Fibroblast of pulmonary artery (primary cell): ENCODE data around the gene CPXM2.

Experiments used
- DNase-seq: peaks from one replicate; pipeline ENCODE4 v3.0.0-alpha.2; 2010; ENCODE audit warnings: low read depth
- H3K4me3 ChIP-seq: replicated peaks from 2 replicates; pipeline ENCODE4 v1.5.1; 2011; ENCODE audit warnings: low read depth, mild to moderate bottlenecking, control low read depth, low read length, moderate library complexity
- TF ChIP-seq, protein P1 (sequence below): IDR thresholded peaks from 2 replicates; pipeline ENCODE4 v1.5.1; 2011; ENCODE audit warnings: mild to moderate bottlenecking, control low read depth, low read length, inconsistent platforms; ENCODE audit errors: missing control alignments

Gene CPXM2

DNA sequence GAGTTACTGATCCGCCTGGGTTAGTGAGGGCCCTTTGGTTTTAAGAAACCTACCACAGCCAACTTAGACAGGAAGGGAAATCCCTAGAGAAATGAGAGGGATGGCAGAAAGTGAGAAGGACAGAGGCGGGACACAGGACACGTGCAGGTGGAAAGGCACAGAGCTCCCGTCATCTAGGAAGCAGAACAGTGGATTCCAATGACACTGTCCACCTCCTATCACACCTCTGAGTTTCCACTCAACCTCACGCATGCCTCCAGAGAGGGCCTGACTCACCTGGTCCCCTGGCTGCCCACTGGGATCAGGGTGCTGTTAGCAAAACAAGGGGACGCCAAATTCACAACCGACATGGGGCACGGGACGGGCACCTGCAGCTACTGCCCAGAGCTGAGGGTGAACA is 26.3 kb downstream of the CPXM2 start:
- H3K4me3 ChIP-seq = no peak overlapping the region
- TF ChIP-seq, protein P1, sequence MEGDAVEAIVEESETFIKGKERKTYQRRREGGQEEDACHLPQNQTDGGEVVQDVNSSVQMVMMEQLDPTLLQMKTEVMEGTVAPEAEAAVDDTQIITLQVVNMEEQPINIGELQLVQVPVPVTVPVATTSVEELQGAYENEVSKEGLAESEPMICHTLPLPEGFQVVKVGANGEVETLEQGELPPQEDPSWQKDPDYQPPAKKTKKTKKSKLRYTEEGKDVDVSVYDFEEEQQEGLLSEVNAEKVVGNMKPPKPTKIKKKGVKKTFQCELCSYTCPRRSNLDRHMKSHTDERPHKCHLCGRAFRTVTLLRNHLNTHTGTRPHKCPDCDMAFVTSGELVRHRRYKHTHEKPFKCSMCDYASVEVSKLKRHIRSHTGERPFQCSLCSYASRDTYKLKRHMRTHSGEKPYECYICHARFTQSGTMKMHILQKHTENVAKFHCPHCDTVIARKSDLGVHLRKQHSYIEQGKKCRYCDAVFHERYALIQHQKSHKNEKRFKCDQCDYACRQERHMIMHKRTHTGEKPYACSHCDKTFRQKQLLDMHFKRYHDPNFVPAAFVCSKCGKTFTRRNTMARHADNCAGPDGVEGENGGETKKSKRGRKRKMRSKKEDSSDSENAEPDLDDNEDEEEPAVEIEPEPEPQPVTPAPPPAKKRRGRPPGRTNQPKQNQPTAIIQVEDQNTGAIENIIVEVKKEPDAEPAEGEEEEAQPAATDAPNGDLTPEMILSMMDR = no peak
- no peak for DNase-seq

DNA sequence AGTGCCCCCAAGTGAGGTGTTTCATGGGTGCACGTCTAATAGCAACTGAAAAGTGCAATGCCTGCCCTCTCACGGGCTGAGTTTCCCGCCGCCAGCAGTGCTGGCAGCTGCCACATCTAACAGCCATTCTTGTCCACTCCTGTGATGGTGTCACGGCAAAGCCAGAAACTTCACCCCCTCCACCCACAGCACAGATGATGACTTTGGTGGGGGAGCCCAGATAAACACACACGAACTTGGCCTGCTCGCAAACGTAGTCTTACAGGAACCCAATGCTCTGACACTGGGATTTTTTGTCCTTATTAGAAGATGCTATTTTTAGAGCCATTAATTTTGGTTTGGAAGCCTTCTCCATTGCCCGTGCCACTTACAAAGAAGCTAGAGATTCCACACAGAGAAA is 26.7 kb downstream of the CPXM2 start:
- no peak for DNase-seq
- TF ChIP-seq, protein P1 = no peak
- H3K4me3 ChIP-seq = no peak overlapping the region

DNA sequence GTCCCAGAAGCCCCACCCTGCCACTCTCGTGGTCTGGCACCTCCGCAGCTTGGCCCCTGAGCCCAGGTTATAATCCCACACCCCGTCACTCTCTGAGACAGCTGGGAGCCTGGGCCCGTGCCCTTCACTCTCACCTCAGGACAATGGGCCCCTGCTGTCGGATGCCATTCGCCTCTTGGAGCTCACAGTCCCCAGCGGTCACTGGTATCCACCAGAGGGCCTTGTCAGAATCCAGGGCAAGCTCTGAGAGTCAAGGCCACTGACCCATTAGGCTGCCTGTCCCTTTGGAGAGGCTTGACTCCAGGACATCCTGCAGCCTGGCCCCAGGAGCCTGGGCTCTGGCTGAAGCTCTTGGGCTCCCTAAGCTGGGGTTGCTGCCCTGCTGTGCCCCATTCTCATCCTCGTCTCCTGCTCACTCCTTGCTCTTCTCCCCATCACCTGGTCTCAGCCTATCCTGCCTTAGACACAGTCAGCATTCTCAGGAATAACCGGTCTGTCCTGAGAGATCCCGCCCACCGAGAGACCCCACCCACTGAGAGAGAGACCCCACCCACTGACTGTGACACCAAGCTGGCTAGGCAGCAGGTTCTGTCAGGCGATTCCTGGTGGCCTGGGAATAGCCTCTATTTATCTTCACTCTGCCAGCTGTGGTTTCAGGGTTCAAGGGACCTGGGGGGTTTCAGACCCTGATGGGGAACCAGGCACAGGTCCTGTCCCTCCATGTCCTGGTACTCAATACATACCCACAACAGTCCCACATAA is 27.7 kb downstream of the CPXM2 start:
- TF ChIP-seq, protein P1 = no peak
- H3K4me3 ChIP-seq = no peak overlapping the region
- DNase-seq = no peak

DNA sequence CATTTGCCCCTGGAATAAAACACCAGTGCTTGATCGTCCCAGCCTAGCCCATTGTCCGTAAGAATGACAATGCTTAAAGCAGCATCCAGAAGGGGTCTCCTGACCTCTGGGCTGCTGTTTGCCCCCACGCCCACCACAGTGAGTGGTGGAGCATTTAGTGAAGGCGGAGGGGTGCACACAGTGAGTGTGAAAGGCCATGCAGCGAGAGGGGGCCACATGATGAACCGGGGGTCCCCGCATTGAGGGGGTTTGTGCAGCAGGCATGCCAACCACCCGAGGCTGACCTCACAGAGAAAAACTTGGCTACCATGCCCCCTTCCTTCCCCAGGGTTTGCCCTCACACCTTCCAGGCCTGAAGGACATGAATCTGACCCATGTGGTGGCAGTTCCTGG is 28.4 kb downstream of the CPXM2 start:
- TF ChIP-seq, protein P1 = no peak
- H3K4me3 ChIP-seq = no peak overlapping the region
- no peak for DNase-seq

DNA sequence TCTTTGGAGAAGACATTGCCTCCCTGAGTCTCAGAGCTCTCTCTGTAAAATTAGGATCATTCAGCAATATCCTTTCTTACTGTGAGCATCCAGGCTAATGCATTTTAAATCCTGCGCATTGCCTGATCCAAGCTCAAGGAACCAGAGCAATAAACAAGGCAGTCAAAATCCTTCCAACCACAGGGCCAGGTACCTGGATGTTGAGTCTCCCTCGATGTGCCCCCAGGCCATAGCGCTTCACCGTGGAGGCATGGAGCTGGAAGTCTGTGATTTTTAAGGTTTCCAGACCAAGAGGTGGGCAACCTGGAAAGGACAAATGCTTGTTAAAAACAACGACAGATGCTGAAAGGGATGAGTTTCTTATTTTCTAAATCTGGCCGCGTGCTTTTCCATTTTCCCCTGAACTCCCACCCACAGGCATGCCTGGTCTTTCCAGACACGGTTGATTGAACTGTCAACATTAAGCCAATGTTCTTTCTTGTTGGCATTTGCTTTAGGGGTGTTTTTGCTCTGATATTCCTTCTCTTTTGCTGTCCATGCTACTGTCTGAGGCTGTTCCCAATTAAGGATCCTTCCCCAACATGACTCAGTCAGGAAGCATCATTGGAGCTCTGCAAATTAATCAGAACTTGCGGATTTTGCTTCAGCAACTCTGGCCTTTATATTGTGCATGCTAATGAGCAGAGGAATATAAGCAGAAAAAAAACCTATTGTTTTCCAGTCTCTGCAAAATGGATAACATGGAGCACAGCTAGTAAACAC is 29.0 kb downstream of the CPXM2 start:
- DNase-seq = no peak

DNA sequence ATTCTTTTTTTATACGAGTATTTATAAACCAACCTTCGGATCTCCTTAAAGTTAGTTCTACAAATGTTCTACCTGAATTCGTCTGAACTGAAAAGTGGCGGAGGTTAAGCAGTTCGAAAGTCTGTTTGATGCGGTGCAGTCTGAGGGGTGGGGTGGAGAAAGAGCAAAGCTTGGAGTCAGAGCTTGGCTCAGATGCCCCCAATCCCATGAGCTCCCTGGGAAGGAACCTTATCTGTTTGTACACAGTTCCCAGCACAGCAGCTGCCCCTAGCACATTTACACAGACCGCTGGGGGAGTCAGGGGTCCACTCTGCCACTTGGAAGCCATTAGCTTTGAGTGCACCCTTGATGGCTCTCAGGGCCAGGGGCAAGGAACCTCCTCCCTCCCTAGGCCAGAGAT is 30.8 kb downstream of the CPXM2 start:
- no peak for DNase-seq
- H3K4me3 ChIP-seq = no peak overlapping the region
- TF ChIP-seq, protein P1 = no peak

More for the DNA sequence above, 29.0 kb downstream of the CPXM2 start:
- H3K4me3 ChIP-seq = no peak overlapping the region
- TF ChIP-seq, protein P1 = no peak

DNA sequence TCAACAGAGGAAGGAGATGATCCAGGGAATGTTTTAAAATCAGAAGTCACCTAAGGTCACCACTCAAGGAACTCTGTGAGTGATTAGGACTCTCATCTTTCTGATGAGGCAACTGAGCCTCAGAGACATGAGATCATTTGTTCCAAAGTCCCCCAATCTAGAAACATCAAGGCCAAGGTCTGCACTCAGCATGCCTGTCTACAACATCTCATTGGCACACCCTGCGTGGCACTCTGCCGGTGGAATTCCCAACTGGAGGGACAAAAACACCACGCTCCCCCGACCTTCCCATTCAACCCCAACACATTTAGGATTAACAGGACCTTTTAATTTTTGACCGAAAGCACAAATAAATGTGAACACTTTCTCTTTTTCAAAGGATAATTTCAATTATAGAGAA is 31.4 kb downstream of the CPXM2 start:
- TF ChIP-seq, protein P1 = no peak
- DNase-seq = no peak
- no peak overlapping the region for H3K4me3 ChIP-seq
